Measurements from ENCODE around the gene ROS1.
"Not testable (repeated sequence)": the region's sequence is repeated elsewhere in the genome, so short reads cannot be mapped to it uniquely, and the experiment has no call there.

The ROS1 gene

DNA sequence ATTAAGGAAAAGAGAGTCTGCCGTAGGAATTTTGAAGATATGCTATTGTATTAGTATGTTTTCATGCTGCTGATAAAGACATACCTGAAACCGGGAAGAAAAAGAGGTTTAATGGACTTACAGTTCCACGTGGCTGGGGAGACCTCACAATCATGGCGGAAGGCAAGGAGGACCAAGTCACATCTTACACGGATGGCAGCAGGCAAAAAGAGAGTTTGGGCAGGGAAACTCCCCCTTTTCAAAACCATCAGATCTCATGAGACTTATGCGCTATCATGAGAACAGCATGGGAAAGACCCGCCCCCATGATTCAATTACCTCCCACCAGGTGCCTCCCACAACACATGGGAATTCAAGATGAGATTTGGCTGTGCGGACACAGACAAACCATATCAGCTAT lies 16.6 kb upstream of the ROS1 start:
- H3K27ac ChIP-seq, result peak overlapping the region; percentile 98
- DNase-seq (ENCODE audit: low read depth, low spot score), result not testable (repeated sequence)

GRCh38 chr6:117441824-117442264 lies 16.1 kb upstream of the ROS1 start:
- DNase-seq (ENCODE audit: low read depth, low spot score), result peak; percentile 73
- peak overlapping the region; percentile 98 for H3K27ac ChIP-seq

DNA sequence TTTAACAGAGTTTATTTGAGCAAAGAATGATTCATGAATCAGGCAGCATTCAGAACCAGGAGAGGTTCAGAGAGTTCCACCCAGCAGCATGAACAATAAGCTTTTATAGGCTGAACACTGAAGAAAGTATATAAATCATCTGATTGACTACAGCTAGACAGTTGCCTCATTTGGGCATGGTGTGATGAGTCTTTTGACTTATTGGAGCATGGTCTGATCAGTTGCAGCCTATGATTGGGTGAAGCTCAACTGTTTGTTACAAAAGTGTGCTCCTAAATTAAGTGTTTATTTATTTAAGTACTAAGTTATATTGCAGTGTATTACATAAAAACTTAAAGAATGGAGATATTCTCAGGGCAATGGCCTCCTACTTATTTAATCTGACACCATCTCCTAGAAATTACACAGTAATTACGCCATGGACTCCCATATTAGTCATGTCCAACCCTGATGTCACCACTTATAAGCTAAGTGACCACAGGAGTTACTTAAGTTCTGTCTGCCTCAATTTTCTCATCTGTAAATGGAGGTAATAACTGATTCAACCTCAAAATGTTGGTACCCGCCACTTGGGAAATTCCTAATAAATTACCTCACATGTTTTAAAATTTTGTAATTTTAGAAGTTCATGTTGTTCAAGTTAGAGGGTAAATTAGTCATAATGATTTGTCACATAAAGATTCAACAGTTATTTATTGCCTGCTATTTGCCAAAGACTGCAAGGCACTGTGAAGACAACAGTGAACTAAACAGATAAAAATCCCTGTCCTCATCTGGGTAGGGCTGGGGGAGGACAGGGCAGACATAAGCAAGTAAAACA lies 15.2 kb upstream of the ROS1 start:
- DNase-seq (ENCODE audit: low read depth, low spot score), result peak; percentile 97
- peak overlapping the region; percentile 98 for H3K27ac ChIP-seq

GRCh38 chr6:117432273-117432672 lies 6.5 kb upstream of the ROS1 start:
- H3K27ac ChIP-seq, result no peak overlapping the region
- no peak for DNase-seq (ENCODE audit: low read depth, low spot score)

DNA sequence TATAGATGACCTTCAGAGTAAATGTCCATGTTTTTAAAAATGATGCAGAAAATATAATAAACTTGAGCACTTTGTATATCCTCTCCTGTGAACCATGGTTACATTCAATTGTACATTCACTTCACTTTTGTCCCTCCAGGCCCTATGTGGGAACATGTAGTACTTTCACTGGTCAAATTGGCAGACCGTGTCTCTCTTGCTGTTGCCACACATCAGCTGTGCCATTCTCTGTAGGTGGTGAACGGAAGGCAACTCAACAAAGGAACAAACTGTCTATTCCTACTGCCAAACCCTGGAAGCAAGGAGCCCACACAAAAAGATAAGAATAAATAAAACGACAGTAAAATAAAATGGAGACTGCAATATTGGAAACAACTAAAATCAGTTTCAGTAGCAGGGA lies 2.0 kb downstream of the ROS1 start:
- DNase-seq (ENCODE audit: low read depth, low spot score), result no peak
- no peak overlapping the region for H3K27ac ChIP-seq

- H3K27ac ChIP-seq, result no peak overlapping the region
- no peak for DNase-seq (ENCODE audit: low read depth, low spot score)
These were observed 7.4 kb downstream of the ROS1 start for GRCh38 chr6:117418320-117418719.

- DNase-seq (ENCODE audit: low read depth, low spot score), result no peak
- H3K27ac ChIP-seq, result no peak overlapping the region
These were observed 7.9 kb downstream of the ROS1 start for GRCh38 chr6:117417851-117418250.

DNA sequence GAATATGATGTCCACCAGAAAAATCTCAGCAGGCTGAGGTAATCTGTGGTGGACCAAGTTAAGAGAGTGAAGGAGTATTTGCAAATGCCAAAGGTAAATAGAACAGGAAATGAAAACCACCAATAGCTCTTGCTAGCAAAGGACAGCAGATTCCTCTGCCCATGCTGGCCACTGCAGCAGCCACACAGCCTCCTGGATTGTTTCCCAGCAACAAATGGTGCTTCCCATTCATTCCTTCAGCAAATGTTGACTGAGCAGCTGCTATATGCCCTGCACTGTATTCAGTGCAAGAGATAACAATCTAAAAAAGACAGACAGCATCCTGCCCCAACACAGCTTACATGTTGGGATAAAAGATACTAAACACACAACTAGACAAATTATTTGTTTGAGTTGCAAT lies 11.0 kb downstream of the ROS1 start:
- no peak for DNase-seq (ENCODE audit: low read depth, low spot score)

GRCh38 chr6:117411474-117411873 lies 14.3 kb downstream of the ROS1 start:
- no peak overlapping the region for H3K27ac ChIP-seq
- DNase-seq (ENCODE audit: low read depth, low spot score), result no peak

More for the DNA sequence above, 11.0 kb downstream of the ROS1 start:
- no peak overlapping the region for H3K27ac ChIP-seq

DNA sequence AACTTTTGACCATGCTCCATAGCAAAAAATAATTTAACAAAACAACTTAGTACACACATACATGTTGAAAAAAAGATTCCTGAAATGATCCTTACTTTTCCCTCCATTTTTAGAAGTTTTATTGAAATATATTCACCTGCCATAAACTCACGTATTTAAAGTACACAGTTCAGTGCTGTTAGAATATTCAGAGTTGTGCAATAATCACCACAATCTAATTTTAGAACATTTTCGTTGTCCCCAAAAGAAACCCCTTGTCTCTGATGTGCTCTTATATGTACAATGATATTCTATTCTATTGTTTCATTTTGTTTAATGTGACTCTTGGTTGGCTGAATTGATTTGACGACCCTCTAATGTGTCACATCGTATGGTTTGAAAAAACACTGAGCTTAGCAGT lies 15.9 kb downstream of the ROS1 start:
- DNase-seq (ENCODE audit: low read depth, low spot score), result no peak

GRCh38 chr6:117409420-117409819 lies 16.3 kb downstream of the ROS1 start:
- DNase-seq (ENCODE audit: low read depth, low spot score), result no peak
- H3K27ac ChIP-seq, result no peak overlapping the region

More for the DNA sequence above, 15.9 kb downstream of the ROS1 start:
- H3K27ac ChIP-seq, result no peak overlapping the region

DNA sequence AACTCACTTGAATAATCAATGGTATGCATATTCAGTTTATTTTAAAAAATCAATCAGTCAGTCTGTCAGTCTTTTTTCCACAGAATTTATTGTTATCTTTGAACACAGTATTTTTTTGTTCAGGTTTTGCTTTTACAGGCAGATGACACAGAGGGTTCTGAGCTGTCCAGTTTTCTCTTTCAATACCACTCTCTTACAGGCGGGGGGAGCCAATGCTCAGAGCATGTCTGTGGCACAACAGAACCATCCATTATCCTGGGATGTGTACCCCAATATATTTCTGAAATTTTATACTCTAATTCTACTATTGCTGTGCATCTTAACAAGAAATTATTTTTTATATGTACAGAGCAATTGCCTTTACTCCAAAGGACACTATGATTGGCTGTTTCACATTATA lies 21.2 kb downstream of the ROS1 start:
- DNase-seq (ENCODE audit: low read depth, low spot score), result no peak
- no peak overlapping the region for H3K27ac ChIP-seq

DNA sequence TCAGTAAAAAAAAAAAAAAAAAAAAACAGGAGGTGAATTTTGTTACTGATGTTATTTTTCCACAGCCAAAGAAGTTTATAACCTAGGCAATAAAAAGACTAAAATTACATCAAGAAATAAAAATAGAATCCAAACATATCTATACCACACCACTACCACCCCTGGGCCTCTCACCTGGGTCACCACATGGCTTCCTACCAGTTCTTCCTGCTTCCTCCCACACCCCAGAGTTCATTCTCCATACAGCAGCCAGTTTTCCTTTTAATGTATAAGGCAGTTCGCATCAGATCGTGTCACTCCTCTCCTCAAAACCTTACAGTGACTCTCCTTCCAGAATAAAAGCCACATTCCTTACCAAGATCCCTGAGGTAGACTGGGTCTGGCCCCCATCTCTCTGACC lies 23.9 kb downstream of the ROS1 start:
- DNase-seq (ENCODE audit: low read depth, low spot score), result no peak
- no peak overlapping the region for H3K27ac ChIP-seq

DNA sequence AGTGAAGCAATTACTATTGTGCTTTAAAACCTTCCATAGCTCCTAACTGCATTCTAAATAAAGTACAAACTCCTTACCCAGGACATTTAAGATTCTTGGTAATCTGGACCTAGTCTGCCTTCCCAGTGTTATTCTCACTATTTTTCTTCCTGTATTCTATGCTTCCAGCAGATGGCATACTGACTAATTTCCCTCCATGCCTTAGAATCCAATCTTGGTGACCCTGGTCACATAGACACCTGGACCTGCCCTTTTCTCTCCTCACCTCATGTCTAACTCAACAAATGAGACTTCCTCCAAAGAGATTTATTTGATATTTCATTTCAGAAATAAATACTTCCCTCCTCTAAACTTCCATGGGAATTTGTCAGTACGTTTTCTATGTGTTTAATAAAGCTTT lies 25.8 kb downstream of the ROS1 start:
- no peak for DNase-seq (ENCODE audit: low read depth, low spot score)
- no peak overlapping the region for H3K27ac ChIP-seq

DNA sequence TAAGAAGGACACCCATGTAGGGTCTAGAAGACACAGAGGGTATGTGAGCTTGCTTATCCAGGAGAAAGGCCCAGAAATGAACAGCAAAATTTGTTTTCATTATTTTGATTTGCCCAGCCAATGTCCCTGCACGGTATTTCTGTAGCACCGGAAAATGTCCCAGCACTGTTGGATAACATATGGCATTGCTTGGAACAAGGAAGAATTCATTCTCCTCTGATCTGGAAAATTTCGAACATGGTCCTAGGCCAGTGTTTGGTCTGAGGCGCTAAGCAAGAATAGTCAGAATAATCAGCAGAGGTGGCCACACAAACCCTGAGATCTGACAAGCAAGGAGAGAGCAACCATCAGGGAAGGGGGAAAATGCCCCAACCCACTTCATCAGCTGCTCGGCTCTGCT lies 26.6 kb downstream of the ROS1 start:
- H3K27ac ChIP-seq, result no peak overlapping the region
- DNase-seq (ENCODE audit: low read depth, low spot score), result no peak

DNA sequence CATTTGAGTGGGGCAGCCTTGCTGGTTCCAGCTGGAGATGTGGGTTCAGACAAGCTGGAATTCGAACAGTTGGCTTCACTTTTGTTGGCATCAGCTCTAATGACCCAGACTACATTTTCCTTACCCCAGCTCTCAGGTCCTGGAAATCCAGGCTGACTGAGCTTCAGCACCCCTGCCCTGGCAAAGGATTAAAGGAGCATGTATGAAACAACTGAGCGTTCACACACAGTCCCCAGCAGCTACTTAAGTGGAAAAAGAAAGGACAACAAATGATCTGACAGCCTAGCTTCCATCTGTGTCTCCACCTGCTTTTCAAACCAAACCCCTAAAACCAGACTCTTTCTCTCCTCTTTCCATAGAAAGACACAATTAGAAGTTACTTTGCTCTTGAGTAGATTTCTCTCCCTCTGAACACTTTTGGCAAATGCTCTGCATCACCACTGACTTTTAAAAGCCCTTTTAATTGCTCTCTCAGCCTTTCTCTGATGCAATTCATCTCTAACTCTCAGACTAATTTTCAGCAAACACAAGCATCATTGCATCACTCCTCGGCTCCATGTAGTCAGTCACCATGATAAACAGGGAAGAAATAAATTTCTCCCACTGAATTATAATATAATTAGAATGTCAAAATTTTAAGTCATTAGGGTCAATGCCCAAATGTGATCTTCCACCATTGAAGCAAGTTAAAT lies 28.1 kb downstream of the ROS1 start:
- peak overlapping the region; percentile 57 for H3K27ac ChIP-seq
- DNase-seq (ENCODE audit: low read depth, low spot score), result no peak

GRCh38 chr6:117396228-117396627 lies 29.5 kb downstream of the ROS1 start:
- no peak overlapping the region for H3K27ac ChIP-seq
- DNase-seq (ENCODE audit: low read depth, low spot score), result no peak

- no peak for DNase-seq (ENCODE audit: low read depth, low spot score)
- H3K27ac ChIP-seq, result no peak overlapping the region
These were observed 30.6 kb downstream of the ROS1 start for GRCh38 chr6:117395164-117395563.

DNA sequence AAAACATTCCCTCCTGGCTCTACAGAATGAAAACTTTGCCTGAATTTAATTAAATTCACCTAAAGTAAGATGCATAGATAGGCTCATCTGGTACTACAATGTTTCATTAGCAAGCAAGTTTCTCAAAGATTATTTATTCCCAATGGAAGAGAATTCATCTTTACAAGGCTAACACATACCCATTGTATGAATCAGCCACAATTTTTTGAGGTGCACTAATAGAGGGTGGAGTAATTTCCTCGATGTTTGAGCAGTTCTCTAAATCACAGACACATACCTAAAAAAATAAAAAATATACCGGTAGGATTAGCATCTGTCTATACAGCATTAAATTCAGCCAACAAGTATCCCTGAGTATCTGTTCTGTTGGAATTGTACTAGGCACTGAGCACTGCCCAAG lies 32.7 kb downstream of the ROS1 start:
- H3K27ac ChIP-seq, result peak overlapping the region; percentile 51
- no peak for DNase-seq (ENCODE audit: low read depth, low spot score)

GRCh38 chr6:117391874-117392583 lies 33.7 kb downstream of the ROS1 start:
- no peak for DNase-seq (ENCODE audit: low read depth, low spot score)
- no peak overlapping the region for H3K27ac ChIP-seq

All from epithelial cell of prostate (primary cell).